Trophoblast cell (in vitro differentiated cells and primary cell): ENCODE results near the gene MTHFD2L.
"Not testable (repeated sequence)": the region's sequence is repeated elsewhere in the genome, so short reads cannot be mapped to it uniquely, and the experiment has no call there.

Source experiments
- DNase-seq, 2 donors: peaks; one replicate each; pipeline ENCODE4 v3.0.0-alpha.2; 2016
- H2AFZ ChIP-seq: 2 replicates; pipeline ENCODE4 v1.6.1; 2013; ENCODE audit warnings: low read length, moderate library complexity, mild to moderate bottlenecking; ENCODE audit not compliant: insufficient read depth, poor library complexity
- H2AK5ac ChIP-seq: 2 replicates; pipeline ENCODE4 v1.6.1; 2013; ENCODE audit warnings: mild to moderate bottlenecking, low read length
- H2BK120ac ChIP-seq: 2 replicates; pipeline ENCODE4 v1.6.1; 2013; ENCODE audit warnings: low read length, mild to moderate bottlenecking, moderate library complexity; ENCODE audit not compliant: insufficient read depth, poor library complexity
- H2BK12ac ChIP-seq: 2 replicates; pipeline ENCODE4 v1.6.1; 2013; ENCODE audit warnings: mild to moderate bottlenecking, low read length, moderate library complexity
- H2BK5ac ChIP-seq: 2 replicates; pipeline ENCODE4 v1.6.1; 2013; ENCODE audit warnings: low read length, low read depth, moderate library complexity, mild to moderate bottlenecking; ENCODE audit not compliant: poor library complexity
- H3K14ac ChIP-seq: 2 replicates; pipeline ENCODE4 v1.6.1; 2013; ENCODE audit warnings: mild to moderate bottlenecking, low read length
- H3K18ac ChIP-seq: 2 replicates; pipeline ENCODE4 v1.6.1; 2013; ENCODE audit warnings: mild to moderate bottlenecking, low read length
- H3K23ac ChIP-seq: 2 replicates; pipeline ENCODE4 v1.6.1; 2013; ENCODE audit warnings: low read length
- H3K27ac ChIP-seq: 2 replicates; pipeline ENCODE4 v1.5.1; 2013; ENCODE audit warnings: low read depth, mild to moderate bottlenecking, inconsistent platforms, low read length, moderate library complexity
- H3K27me3 ChIP-seq: 2 replicates; pipeline ENCODE4 v1.6.1; 2013; ENCODE audit warnings: inconsistent platforms, mild to moderate bottlenecking, low read length, moderate library complexity; ENCODE audit not compliant: insufficient read depth
- H3K36me3 ChIP-seq, 2 experiments: 1 replicate in 1 of 2; 2 replicates in 1 of 2; pipeline ENCODE4 v1.6.1; 2013; ENCODE audit warnings: low read length in 2 of 2, mild to moderate bottlenecking in 2 of 2, moderate library complexity in 1 of 2; ENCODE audit not compliant: insufficient read depth in 2 of 2, control insufficient read depth in 1 of 2
- H3K4ac ChIP-seq: 2 replicates; pipeline ENCODE4 v1.6.1; 2013; ENCODE audit warnings: low read depth, mild to moderate bottlenecking, low read length, moderate library complexity
- H3K4me1 ChIP-seq, 2 experiments: 1 replicate in 1 of 2; 2 replicates in 1 of 2; pipeline ENCODE4 v1.6.1; 2013; ENCODE audit warnings: low read length in 2 of 2, mild to moderate bottlenecking in 2 of 2, moderate library complexity in 1 of 2; ENCODE audit not compliant: insufficient read depth in 2 of 2, control insufficient read depth in 1 of 2
- H3K4me2 ChIP-seq: 2 replicates; pipeline ENCODE4 v1.6.1; 2013; ENCODE audit warnings: inconsistent platforms, mild to moderate bottlenecking, low read length, moderate library complexity
- H3K4me3 ChIP-seq: 2 replicates; pipeline ENCODE4 v1.5.1; 2013; ENCODE audit warnings: mild to moderate bottlenecking, low read depth, low read length, inconsistent platforms
- H3K79me1 ChIP-seq: one replicate; pipeline ENCODE4 v1.6.1; 2013; ENCODE audit warnings: low read length
- H3K79me2 ChIP-seq: 2 replicates; pipeline ENCODE4 v1.6.1; 2013; ENCODE audit warnings: low read length, mild to moderate bottlenecking; ENCODE audit not compliant: control insufficient read depth, insufficient read depth, poor library complexity
- H3K9ac ChIP-seq: 2 replicates; pipeline ENCODE4 v1.6.1; 2013; ENCODE audit warnings: mild to moderate bottlenecking, low read length
- H3K9me3 ChIP-seq: 2 replicates; pipeline ENCODE4 v1.6.1; 2013; ENCODE audit warnings: low read depth, mild to moderate bottlenecking, control low read depth, inconsistent platforms, low read length; ENCODE audit not compliant: insufficient read depth
- H4K12ac ChIP-seq: 2 replicates; pipeline ENCODE4 v1.6.1; 2013; ENCODE audit warnings: low read depth, mild to moderate bottlenecking, low read length, moderate library complexity
- H4K8ac ChIP-seq: 2 replicates; pipeline ENCODE4 v1.6.1; 2013; ENCODE audit warnings: low read depth, mild to moderate bottlenecking, low read length, moderate library complexity
- H4K91ac ChIP-seq: one replicate; pipeline ENCODE4 v1.6.1; 2013; ENCODE audit warnings: low read depth, mild to moderate bottlenecking, low read length, moderate library complexity
- WGBS: extraction: QIAGEN DNeasy Blood & Tissue Kit; methylation state at CpG from one replicate; pipeline ENCODE4 v1.1.7; 2013; ENCODE audit warnings: missing lambda C conversion rate; ENCODE audit not compliant: insufficient read length, insufficient coverage; ENCODE audit errors: extremely low coverage; 5-methylcytosine and 5-hydroxymethylcytosine counted together

The MTHFD2L gene

GRCh38 chr4:74205559-74205958 lies 47.6 kb downstream of the MTHFD2L start:
- H3K4me2 ChIP-seq = no peak overlapping the region
- no peak for DNase-seq
- H3K4me1 ChIP-seq = peaks cover 8% of the 10 kb centered on the region in 2 experiments
- no peaks in the 10 kb centered on the region for H3K9me3 ChIP-seq
- H3K79me2 ChIP-seq = no peaks in the 10 kb centered on the region
- H2BK5ac ChIP-seq = no peak overlapping the region
- no peak overlapping the region for H4K91ac ChIP-seq
- H4K8ac ChIP-seq = no peak overlapping the region
- H2BK12ac ChIP-seq = no peak overlapping the region
- no peak overlapping the region for H2AFZ ChIP-seq
- H2BK120ac ChIP-seq = no peak overlapping the region
- H3K4ac ChIP-seq = no peak overlapping the region
- H3K36me3 ChIP-seq = no peaks in the 10 kb centered on the region
- no peak overlapping the region for H2AK5ac ChIP-seq
- H3K79me1 ChIP-seq = peaks cover 2% of the 10 kb centered on the region
- no peak overlapping the region for H3K23ac ChIP-seq
- H3K4me3 ChIP-seq = no peak overlapping the region
- no peak overlapping the region for H3K18ac ChIP-seq
- no peak overlapping the region for H3K14ac ChIP-seq
- no peaks in the 10 kb centered on the region for H3K27me3 ChIP-seq
- peak overlapping the region; percentile 69 for H3K27ac ChIP-seq
- H3K9ac ChIP-seq = no peak overlapping the region
- H4K12ac ChIP-seq = no peak overlapping the region

GRCh38 chr4:74206088-74206825 lies 48.3 kb downstream of the MTHFD2L start:
- H2AK5ac ChIP-seq = no peak overlapping the region
- no peaks in the 10 kb centered on the region for H3K36me3 ChIP-seq
- H4K91ac ChIP-seq = no peak overlapping the region
- no peak overlapping the region for H3K14ac ChIP-seq
- no peak overlapping the region for H4K8ac ChIP-seq
- no peaks in the 10 kb centered on the region for H3K79me2 ChIP-seq
- H3K27ac ChIP-seq = peak overlapping the region; percentile 69
- no peak overlapping the region for H3K4me3 ChIP-seq
- H3K4me2 ChIP-seq = peak overlapping the region; percentile 27
- no peak overlapping the region for H3K18ac ChIP-seq
- H3K9me3 ChIP-seq = no peaks in the 10 kb centered on the region
- no CpG with 5 or more reads among the region's 3 CpGs for WGBS
- no peak overlapping the region for H4K12ac ChIP-seq
- no peaks in the 10 kb centered on the region for H3K27me3 ChIP-seq
- no peak overlapping the region for H2BK5ac ChIP-seq
- no peak overlapping the region for H3K23ac ChIP-seq
- H3K79me1 ChIP-seq = peaks cover 2% of the 10 kb centered on the region
- DNase-seq = peak; percentile 9 to 22
- H3K4me1 ChIP-seq = peaks cover 8% of the 10 kb centered on the region in 2 experiments
- no peak overlapping the region for H3K9ac ChIP-seq
- H2BK120ac ChIP-seq = no peak overlapping the region
- H2AFZ ChIP-seq = peak overlapping the region; percentile 81
- no peak overlapping the region for H2BK12ac ChIP-seq
- no peak overlapping the region for H3K4ac ChIP-seq

- no CpG with 5 or more reads among the region's 7 CpGs for WGBS
- not testable (repeated sequence) for H3K23ac ChIP-seq, H2BK12ac ChIP-seq, H3K79me1 ChIP-seq, H3K27me3 ChIP-seq, H3K4me3 ChIP-seq, DNase-seq, H3K27ac ChIP-seq, H3K36me3 ChIP-seq, H3K4me2 ChIP-seq, H3K79me2 ChIP-seq, H3K9me3 ChIP-seq, H3K4ac ChIP-seq, H3K14ac ChIP-seq, H2AK5ac ChIP-seq, H2BK5ac ChIP-seq, H2BK120ac ChIP-seq, H3K9ac ChIP-seq
- Histone ChIP-seq H3K4me1 (peaks cover 2 to 13% of the 10 kb centered on the region in 2 experiments), H2AFZ (peak overlapping the region; percentile 24), H4K91ac (peak overlapping the region; percentile 63), H4K12ac (peak overlapping the region; percentile 9), H4K8ac (peak overlapping the region; percentile 48), H3K18ac (peak overlapping the region; percentile 25)
These were observed 56.7 kb downstream of the MTHFD2L start for GRCh38 chr4:74214457-74215159.

GRCh38 chr4:74215236-74215635 lies 57.3 kb downstream of the MTHFD2L start:
- Histone ChIP-seq H4K8ac (peak overlapping the region; percentile 48), H3K4ac (peak overlapping the region; percentile 65), H4K91ac (peak overlapping the region; percentile 16), H2AFZ (peak overlapping the region; percentile 39), H2AK5ac (peak overlapping the region; percentile 59), H2BK12ac (peak overlapping the region; percentile 62), H2BK120ac (peak overlapping the region; percentile 26), H3K4me1 (peaks cover 2 to 13% of the 10 kb centered on the region in 2 experiments), H3K14ac (peak overlapping the region; percentile 26)
- not testable (repeated sequence) for DNase-seq, H3K79me1 ChIP-seq, H3K23ac ChIP-seq, H3K18ac ChIP-seq, H3K36me3 ChIP-seq, H3K4me3 ChIP-seq, H3K27ac ChIP-seq, H3K4me2 ChIP-seq, H2BK5ac ChIP-seq, H3K27me3 ChIP-seq, H4K12ac ChIP-seq, H3K79me2 ChIP-seq, H3K9me3 ChIP-seq, H3K9ac ChIP-seq
- WGBS = no CpG with 5 or more reads among the region's 7 CpGs
